H9 (cell line): Measurements from ENCODE around the gene ECEL1. TPM values are rescaled to one million over a fixed set of nuclear protein-coding genes. Genes with fewer than 3 reads are reported as not detected.

Source experiments
- DNase-seq: peaks from one replicate; pipeline ENCODE4 v3.0.0-alpha.2; 2017
- H2AFZ ChIP-seq: one replicate; pipeline ENCODE4 v1.6.1; 2013; ENCODE audit warnings: mild to moderate bottlenecking, low read length, control low read depth, moderate library complexity
- H2AK5ac ChIP-seq: 2 replicates; pipeline ENCODE4 v1.6.1; 2013; ENCODE audit warnings: low read length, control low read depth, mixed read lengths; ENCODE audit not compliant: insufficient read length
- H2BK120ac ChIP-seq: one replicate; pipeline ENCODE4 v1.6.1; 2013; ENCODE audit warnings: low read depth, mild to moderate bottlenecking, low read length, control low read depth, inconsistent platforms; ENCODE audit not compliant: poor library complexity, severe bottlenecking
- H2BK12ac ChIP-seq: 2 replicates; pipeline ENCODE4 v1.6.1; 2013; ENCODE audit warnings: low read length, control low read depth, mixed read lengths, low read depth; ENCODE audit not compliant: insufficient read length
- H2BK15ac ChIP-seq: 2 replicates; pipeline ENCODE4 v1.6.1; 2013; ENCODE audit warnings: low read depth, low read length, control low read depth
- H2BK20ac ChIP-seq: one replicate; pipeline ENCODE4 v1.6.1; 2013; ENCODE audit warnings: low read depth, mild to moderate bottlenecking, low read length, control low read depth, inconsistent platforms; ENCODE audit not compliant: poor library complexity, severe bottlenecking
- H2BK5ac ChIP-seq: 2 replicates; pipeline ENCODE4 v1.6.1; 2013; ENCODE audit warnings: low read length, control low read depth, mixed read lengths; ENCODE audit not compliant: insufficient read length
- H3K14ac ChIP-seq: 2 replicates; pipeline ENCODE4 v1.6.1; 2013; ENCODE audit warnings: low read length, control low read depth; ENCODE audit not compliant: insufficient read depth
- H3K18ac ChIP-seq: 2 replicates; pipeline ENCODE4 v1.6.1; 2013; ENCODE audit warnings: low read depth, mild to moderate bottlenecking, mixed read lengths, low read length, control low read depth; ENCODE audit not compliant: insufficient read length
- H3K23ac ChIP-seq: 2 replicates; pipeline ENCODE4 v1.6.1; 2013; ENCODE audit warnings: low read length, control low read depth, mixed read lengths, low read depth; ENCODE audit not compliant: insufficient read length
- H3K23me2 ChIP-seq: 2 replicates; pipeline ENCODE4 v1.6.1; 2013; ENCODE audit warnings: low read depth, mild to moderate bottlenecking, mixed read lengths, low read length, control low read depth; ENCODE audit not compliant: insufficient read length, poor library complexity, severe bottlenecking
- H3K27ac ChIP-seq: 2 replicates; pipeline ENCODE4 v1.5.1; 2013; ENCODE audit warnings: low read length, control low read depth, mixed read lengths, low read depth; ENCODE audit not compliant: insufficient read length
- H3K27me3 ChIP-seq: 2 replicates; pipeline ENCODE4 v1.6.1; 2013; ENCODE audit warnings: low read length, control low read depth, inconsistent platforms; ENCODE audit not compliant: insufficient read depth
- H3K4ac ChIP-seq: 2 replicates; pipeline ENCODE4 v1.6.1; 2013; ENCODE audit warnings: low read depth, mild to moderate bottlenecking, control low read depth, inconsistent platforms, low read length, moderate library complexity
- H3K4me1 ChIP-seq: 2 replicates; pipeline ENCODE4 v1.6.1; 2013; ENCODE audit warnings: low read length, control low read depth, inconsistent platforms; ENCODE audit not compliant: insufficient read depth
- H3K4me2 ChIP-seq: 2 replicates; pipeline ENCODE4 v1.6.1; 2013; ENCODE audit warnings: low read length, control low read depth, mixed read lengths; ENCODE audit not compliant: insufficient read length, insufficient read depth
- H3K56ac ChIP-seq: 2 replicates; pipeline ENCODE4 v1.6.1; 2013; ENCODE audit warnings: low read depth, mild to moderate bottlenecking, mixed read lengths, low read length, control low read depth; ENCODE audit not compliant: insufficient read length
- H3K79me1 ChIP-seq: 2 replicates; pipeline ENCODE4 v1.6.1; 2013; ENCODE audit warnings: low read depth, mild to moderate bottlenecking, moderate library complexity, low read length, control low read depth, inconsistent platforms; ENCODE audit not compliant: insufficient read depth, poor library complexity, severe bottlenecking
- H3K79me2 ChIP-seq: 2 replicates; pipeline ENCODE4 v1.6.1; 2013; ENCODE audit warnings: low read length, control low read depth, inconsistent platforms; ENCODE audit not compliant: insufficient read depth
- H3K9ac ChIP-seq: 2 replicates; pipeline ENCODE4 v1.6.1; 2013; ENCODE audit warnings: low read length, control low read depth, mixed read lengths; ENCODE audit not compliant: insufficient read length; ENCODE audit errors: extremely low read depth
- H3K9me3 ChIP-seq: one replicate; pipeline ENCODE4 v1.6.1; 2013; ENCODE audit warnings: low read depth, low read length, inconsistent platforms; ENCODE audit not compliant: control insufficient read depth
- H3T11ph ChIP-seq: one replicate; pipeline ENCODE4 v1.6.1; 2013; ENCODE audit warnings: mild to moderate bottlenecking, low read length, control low read depth, inconsistent platforms
- H4K20me1 ChIP-seq: one replicate; pipeline ENCODE4 v1.6.1; 2013; ENCODE audit not compliant: control insufficient read depth, insufficient read length, insufficient read depth
- H4K5ac ChIP-seq: 2 replicates; pipeline ENCODE4 v1.6.1; 2013; ENCODE audit warnings: low read depth, mild to moderate bottlenecking, mixed read lengths, low read length, control low read depth; ENCODE audit not compliant: insufficient read length
- H4K8ac ChIP-seq: replicated peaks from 2 replicates; pipeline ENCODE4 v1.6.1; 2013; ENCODE audit warnings: low read length, control low read depth, mixed read lengths, low read depth; ENCODE audit not compliant: insufficient read length
- H4K91ac ChIP-seq: 2 replicates; pipeline ENCODE4 v1.6.1; 2013; ENCODE audit warnings: low read depth, mild to moderate bottlenecking, moderate library complexity, mixed read lengths, low read length, control low read depth; ENCODE audit not compliant: insufficient read length
- H3K27ac Mint-ChIP-seq, 3 experiments: 2 replicates in 2 of 3; 3 replicates in 1 of 3; pipeline ENCODE4 v1.8.0; 2020 to 2021; ENCODE audit warnings: mixed read lengths in 3 of 3, mild to moderate bottlenecking in 1 of 3, moderate library complexity in 1 of 3
- H3K27me3 Mint-ChIP-seq: 2 replicates; pipeline ENCODE4 v1.8.0; 2021; ENCODE audit warnings: low read depth, mild to moderate bottlenecking, moderate library complexity, mixed read lengths
- H3K36me3 Mint-ChIP-seq, 3 experiments: 2 replicates in 2 of 3; 3 replicates in 1 of 3; pipeline ENCODE4 v1.8.0; 2020 to 2021; ENCODE audit warnings: low read depth in 3 of 3, mixed read lengths in 3 of 3; ENCODE audit not compliant: insufficient read depth in 1 of 3
- H3K4me1 Mint-ChIP-seq, 2 experiments: 2 replicates each; pipeline ENCODE4 v1.8.0; 2020; ENCODE audit warnings: mixed read lengths in 2 of 2
- H3K4me3 Mint-ChIP-seq, 2 experiments: 2 replicates in 1 of 2; 3 replicates in 1 of 2; pipeline ENCODE4 v1.8.0; 2020 to 2021; ENCODE audit warnings: mild to moderate bottlenecking in 2 of 2, mixed read lengths in 2 of 2, moderate library complexity in 1 of 2
- H3K9me3 Mint-ChIP-seq, 2 experiments: 2 replicates in 1 of 2; 3 replicates in 1 of 2; pipeline ENCODE4 v1.8.0; 2020; ENCODE audit warnings: mild to moderate bottlenecking in 2 of 2, mixed read lengths in 2 of 2, moderate library complexity in 1 of 2
- CTCF ChIP-seq: fragments of 200-600 bp; sonication (generic); conservative IDR thresholded peaks from 3 replicates; pipeline ENCODE4 v1.8.0; 2021; ENCODE audit warnings: antibody characterized with exemption, mild to moderate bottlenecking
- WGBS: extraction: QIAGEN DNeasy Blood & Tissue Kit; methylation state at CpG from one replicate; pipeline ENCODE4 v1.1.7; 2013; ENCODE audit warnings: missing lambda C conversion rate, low lambda C conversion rate, mixed read lengths; ENCODE audit not compliant: insufficient read length; ENCODE audit errors: extremely low coverage; 5-methylcytosine and 5-hydroxymethylcytosine counted together
- total RNA-seq: library from RNA; stranded (reverse); gene quantifications from 2 replicates; pipeline ENCODE4 v1.2.1, GENCODE V29; 2021

Gene ECEL1
- total RNA-seq, 1 experiment from 2014 or later, result 8.4 TPM

DNA sequence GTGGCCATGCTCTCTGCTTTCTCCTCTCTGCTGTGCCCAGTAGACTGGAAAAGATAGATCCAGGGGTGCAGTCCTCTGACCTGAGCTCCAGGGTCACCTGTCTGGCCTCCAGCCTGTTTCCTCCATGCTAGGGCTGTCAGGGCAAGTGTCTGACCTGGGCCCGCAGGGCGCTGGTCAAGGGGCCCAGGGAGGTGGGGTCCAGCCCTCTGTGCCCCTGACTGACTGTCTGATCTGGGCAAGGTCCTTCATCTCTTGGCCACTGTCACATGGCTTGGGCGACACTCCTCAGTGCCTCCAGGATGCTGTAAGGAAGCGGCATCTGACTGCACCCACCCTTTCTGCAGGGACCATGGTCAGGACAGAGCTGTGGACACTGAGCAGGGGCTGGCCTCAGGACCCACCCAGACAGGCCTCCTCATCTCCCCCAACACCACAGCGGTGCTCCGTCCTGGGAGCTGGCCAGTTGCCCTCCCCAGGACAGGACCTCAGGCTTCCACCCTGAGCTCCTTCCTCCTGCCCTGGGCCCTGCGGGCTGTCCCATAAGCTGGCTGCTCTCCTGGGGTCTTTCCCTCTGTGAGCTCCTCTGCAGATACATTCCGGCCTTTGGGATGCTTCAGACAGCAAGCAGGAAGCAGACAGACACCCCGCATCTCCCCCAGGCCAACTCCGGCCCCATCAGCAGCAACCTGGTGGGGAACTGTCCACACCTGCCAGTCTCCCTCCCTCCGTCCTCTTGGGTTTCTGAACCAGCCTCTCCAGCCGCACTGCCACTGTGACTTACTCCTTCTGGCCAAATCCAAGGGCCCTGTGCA is 52.9 kb downstream of the ECEL1 start:
- no peak overlapping the region for H4K5ac ChIP-seq
- H2BK5ac ChIP-seq, result no peak overlapping the region
- no peaks in the 10 kb centered on the region for H4K20me1 ChIP-seq
- H4K91ac ChIP-seq, result no peak overlapping the region
- H3K4me1 Mint-ChIP-seq, result peaks cover 14 to 25% of the 10 kb centered on the region in 2 experiments
- no peak overlapping the region for H3K27ac ChIP-seq
- no peak overlapping the region for H2AFZ ChIP-seq
- no CpG with 5 or more reads among the region's 12 CpGs for WGBS
- H3K9me3 ChIP-seq, result no peaks in the 10 kb centered on the region
- H3K27me3 ChIP-seq, result no peaks in the 10 kb centered on the region; the same call in 1 of the 2 replicates
- no peaks in the 10 kb centered on the region; a peak in 1 of 7 replicates for H3K36me3 Mint-ChIP-seq
- TF ChIP-seq CTCF, result no peak
- no peak overlapping the region for H3K4ac ChIP-seq
- H3K27me3 Mint-ChIP-seq, result no peaks in the 10 kb centered on the region; the same call in none of the 2 replicates
- H2BK20ac ChIP-seq, result no peak overlapping the region
- no peak overlapping the region for H2AK5ac ChIP-seq
- no peaks in the 10 kb centered on the region for H3K23me2 ChIP-seq
- no peak for DNase-seq
- no peak overlapping the region for H3K56ac ChIP-seq
- H4K8ac ChIP-seq, result no peak overlapping the region
- no peaks in the 10 kb centered on the region for H3K79me2 ChIP-seq
- no peak overlapping the region for H2BK120ac ChIP-seq
- H3K14ac ChIP-seq, result no peak overlapping the region; the same call in 1 of the 2 replicates
- no peaks in the 10 kb centered on the region; a peak in 1 of 5 replicates for H3K9me3 Mint-ChIP-seq
- no peak overlapping the region for H3K18ac ChIP-seq
- H2BK12ac ChIP-seq, result no peak overlapping the region
- no peaks in the 10 kb centered on the region for H3K79me1 ChIP-seq
- no peak overlapping the region for H3T11ph ChIP-seq
- no peaks in the 10 kb centered on the region for H3K4me1 ChIP-seq
- no peak overlapping the region for H3K23ac ChIP-seq
- H3K4me3 Mint-ChIP-seq, result no peak overlapping the region
- no peak overlapping the region for H3K4me2 ChIP-seq
- H2BK15ac ChIP-seq, result no peak overlapping the region
- no peak overlapping the region for H3K9ac ChIP-seq
- H3K27ac Mint-ChIP-seq, result no peak overlapping the region; a peak in 1 of 7 replicates
